AG08395 (cell line): ENCODE results near the gene SASH1.

Experiments used
- DNase-seq: peaks from one replicate; pipeline ENCODE4 v3.0.0; 2012; ENCODE audit warnings: mixed read lengths, low spot score

SASH1 gene

GRCh38 chr6:148497257-148497656, 154.6 kb downstream of the SASH1 start:
- DNase-seq, result no peak

- no peak for DNase-seq
Measured at GRCh38 chr6:148497717-148498116, 155.1 kb downstream of the SASH1 start.

GRCh38 chr6:148500402-148500801, 157.8 kb downstream of the SASH1 start:
- no peak for DNase-seq

- DNase-seq, result peak; percentile 91
Measured at GRCh38 chr6:148501178-148501590, 158.5 kb downstream of the SASH1 start.

- DNase-seq, result no peak
Measured at GRCh38 chr6:148502083-148502772, 159.6 kb downstream of the SASH1 start.

- DNase-seq, result no peak
Measured at GRCh38 chr6:148502773-148503135, 160.1 kb downstream of the SASH1 start.

GRCh38 chr6:148503703-148504102, 161.1 kb downstream of the SASH1 start:
- DNase-seq, result no peak

GRCh38 chr6:148507774-148508173, 165.1 kb downstream of the SASH1 start:
- DNase-seq, result no peak

GRCh38 chr6:148508401-148509041, 165.9 kb downstream of the SASH1 start:
- DNase-seq, result peak; percentile 60

- DNase-seq, result no peak
Measured at GRCh38 chr6:148509119-148509799, 166.6 kb downstream of the SASH1 start.

GRCh38 chr6:148509800-148510581, 167.4 kb downstream of the SASH1 start:
- DNase-seq, result peak; percentile 87

- DNase-seq, result peak; percentile 80
Measured at GRCh38 chr6:148513145-148514071, 170.8 kb downstream of the SASH1 start.

GRCh38 chr6:148514091-148514845, 171.6 kb downstream of the SASH1 start:
- no peak for DNase-seq

- DNase-seq, result no peak
Measured at GRCh38 chr6:148516217-148516616, 173.6 kb downstream of the SASH1 start.

GRCh38 chr6:148516617-148517016, 174.0 kb downstream of the SASH1 start:
- DNase-seq, result no peak

- DNase-seq, result no peak
Measured at GRCh38 chr6:148517470-148517869, 174.8 kb downstream of the SASH1 start.

GRCh38 chr6:148518511-148519156, 176.0 kb downstream of the SASH1 start:
- DNase-seq, result no peak

- DNase-seq, result no peak
Measured at GRCh38 chr6:148520109-148520841, 177.6 kb downstream of the SASH1 start.

GRCh38 chr6:148521158-148521557, 178.5 kb downstream of the SASH1 start:
- DNase-seq, result no peak
